ENCODE results near the gene AMPD3. TPM values are rescaled to one million over a fixed set of nuclear protein-coding genes. Genes with fewer than 3 reads are reported as not detected.

Gene AMPD3
- polyA plus RNA-seq, 1 experiment, result 11.1 TPM

DNA sequence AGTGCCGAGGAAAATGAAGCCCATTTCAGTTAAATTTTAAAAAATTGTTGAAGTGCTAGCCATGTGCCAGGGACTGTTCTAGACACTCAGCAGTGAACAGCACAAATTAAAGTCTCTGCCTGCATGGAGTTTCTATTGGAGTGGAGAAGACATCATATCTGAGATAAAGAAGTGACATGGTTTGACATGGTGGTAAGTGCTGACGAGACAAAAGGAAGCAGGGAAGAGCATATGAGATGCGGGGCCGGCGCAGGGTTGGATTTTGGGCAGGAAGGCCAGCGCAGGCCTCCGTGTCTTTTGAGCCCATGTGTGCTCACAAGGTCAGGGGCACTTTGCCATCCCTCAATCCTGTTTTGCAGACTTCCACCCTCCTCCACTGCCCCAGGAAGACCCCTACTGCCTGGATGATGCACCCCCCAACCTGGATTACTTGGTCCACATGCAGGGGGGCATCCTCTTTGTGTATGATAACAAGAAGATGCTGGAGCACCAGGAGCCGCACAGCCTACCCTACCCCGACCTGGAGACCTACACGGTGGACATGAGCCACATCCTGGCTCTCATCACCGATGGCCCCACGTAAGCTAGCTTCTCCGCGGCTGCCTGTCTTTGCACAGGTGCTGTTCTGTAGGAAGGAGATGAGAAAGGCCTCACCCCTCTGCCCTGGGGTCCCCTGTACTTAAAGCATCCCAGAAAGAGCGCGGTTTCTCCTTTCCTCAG, 29.6 kb downstream of the AMPD3 start:
- DNase-seq (ENCODE audit: low read depth), result no peak
- Histone ChIP-seq H3K4me3 (ENCODE audit: low read depth, low read length) (no peak overlapping the region), H3K27me3 (ENCODE audit: control insufficient read depth, insufficient read depth, low read length) (no peaks in the 10 kb centered on the region), H3K36me3 (ENCODE audit: control insufficient read depth, insufficient read depth, low read length) (peaks cover 6% of the 10 kb centered on the region; the same call in 1 of the 2 replicates)
- TF ChIP-seq, protein P1, sequence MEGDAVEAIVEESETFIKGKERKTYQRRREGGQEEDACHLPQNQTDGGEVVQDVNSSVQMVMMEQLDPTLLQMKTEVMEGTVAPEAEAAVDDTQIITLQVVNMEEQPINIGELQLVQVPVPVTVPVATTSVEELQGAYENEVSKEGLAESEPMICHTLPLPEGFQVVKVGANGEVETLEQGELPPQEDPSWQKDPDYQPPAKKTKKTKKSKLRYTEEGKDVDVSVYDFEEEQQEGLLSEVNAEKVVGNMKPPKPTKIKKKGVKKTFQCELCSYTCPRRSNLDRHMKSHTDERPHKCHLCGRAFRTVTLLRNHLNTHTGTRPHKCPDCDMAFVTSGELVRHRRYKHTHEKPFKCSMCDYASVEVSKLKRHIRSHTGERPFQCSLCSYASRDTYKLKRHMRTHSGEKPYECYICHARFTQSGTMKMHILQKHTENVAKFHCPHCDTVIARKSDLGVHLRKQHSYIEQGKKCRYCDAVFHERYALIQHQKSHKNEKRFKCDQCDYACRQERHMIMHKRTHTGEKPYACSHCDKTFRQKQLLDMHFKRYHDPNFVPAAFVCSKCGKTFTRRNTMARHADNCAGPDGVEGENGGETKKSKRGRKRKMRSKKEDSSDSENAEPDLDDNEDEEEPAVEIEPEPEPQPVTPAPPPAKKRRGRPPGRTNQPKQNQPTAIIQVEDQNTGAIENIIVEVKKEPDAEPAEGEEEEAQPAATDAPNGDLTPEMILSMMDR (IDR thresholded peaks at IDR 0.05; ENCODE audit: insufficient read depth, low read depth, low read length), result no peak
- ChIA-PET CTCF (no interaction called here), POLR2A (no interaction called here)

DNA sequence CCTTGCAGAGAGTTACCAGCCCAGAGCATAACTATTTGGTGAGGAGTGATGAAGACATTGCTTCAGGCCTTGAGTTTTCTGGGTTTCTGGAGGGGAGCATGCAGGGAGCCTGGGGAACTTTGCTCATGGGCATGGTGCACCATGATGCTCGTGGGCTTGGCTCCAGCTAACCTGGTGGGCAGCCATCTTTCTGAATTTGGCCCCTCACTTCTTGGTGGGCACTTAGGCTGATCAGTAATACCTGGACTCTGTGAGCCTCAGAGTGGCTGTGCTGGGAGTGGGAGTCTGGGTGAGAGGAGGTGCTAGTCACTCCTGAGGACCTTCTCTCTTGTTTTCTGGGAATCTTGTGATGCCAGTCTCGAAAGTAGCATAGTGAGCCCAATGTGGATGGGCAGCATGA, 30.6 kb downstream of the AMPD3 start:
- ChIA-PET CTCF (no interaction called here), POLR2A (no interaction called here)

DNA sequence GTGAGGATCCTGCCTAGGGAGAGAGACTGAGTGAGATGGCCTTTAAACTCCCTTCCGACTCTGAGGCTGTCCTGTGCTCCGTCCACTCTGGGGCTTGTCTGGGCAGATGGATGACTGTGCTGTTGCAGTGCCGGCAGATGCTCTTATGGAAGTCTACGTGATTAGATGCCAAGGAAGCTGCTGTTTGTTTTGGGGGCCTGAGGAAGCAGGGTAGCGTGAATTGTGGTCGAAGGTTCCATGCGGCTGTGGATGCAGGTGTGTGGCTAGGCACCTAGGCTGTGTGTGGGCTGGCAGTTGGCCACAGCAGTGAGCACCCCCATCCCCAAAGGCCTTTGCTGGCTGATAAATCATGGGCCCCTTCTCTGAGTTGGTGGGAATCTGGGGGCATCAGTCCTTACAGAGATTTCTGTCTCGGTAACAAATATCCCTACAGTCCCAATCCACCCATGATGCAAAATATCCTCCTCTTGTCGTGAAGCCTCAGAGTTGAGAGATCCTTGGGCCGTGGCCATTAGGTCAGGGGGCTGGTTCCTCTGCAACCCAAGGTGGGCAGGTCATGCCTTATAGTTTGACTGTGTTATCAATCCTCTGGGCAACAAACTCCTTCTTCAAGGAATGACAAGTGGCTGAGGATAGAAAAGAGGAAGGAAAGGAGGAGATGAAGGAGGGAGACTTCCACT, 31.2 kb downstream of the AMPD3 start:
- no peak for DNase-seq (ENCODE audit: low read depth)
- H3K27me3 ChIP-seq (ENCODE audit: control insufficient read depth, insufficient read depth, low read length), result no peaks in the 10 kb centered on the region
- ChIA-PET POLR2A (no interaction called here), CTCF (no interaction called here)
- peaks cover 6% of the 10 kb centered on the region; the same call in 1 of the 2 replicates for H3K36me3 ChIP-seq (ENCODE audit: control insufficient read depth, insufficient read depth, low read length)
- H3K4me3 ChIP-seq (ENCODE audit: low read depth, low read length), result no peak overlapping the region
- TF ChIP-seq, protein P1 (IDR thresholded peaks at IDR 0.05; ENCODE audit: insufficient read depth, low read depth, low read length), result no peak

More for the DNA sequence above, 30.6 kb downstream of the AMPD3 start:
- no peak for DNase-seq (ENCODE audit: low read depth)
- TF ChIP-seq, protein P1 (IDR thresholded peaks at IDR 0.05; ENCODE audit: insufficient read depth, low read depth, low read length), result no peak
- Histone ChIP-seq H3K4me3 (ENCODE audit: low read depth, low read length) (no peak overlapping the region), H3K36me3 (ENCODE audit: control insufficient read depth, insufficient read depth, low read length) (peaks cover 6% of the 10 kb centered on the region; the same call in 1 of the 2 replicates), H3K27me3 (ENCODE audit: control insufficient read depth, insufficient read depth, low read length) (no peaks in the 10 kb centered on the region)

DNA sequence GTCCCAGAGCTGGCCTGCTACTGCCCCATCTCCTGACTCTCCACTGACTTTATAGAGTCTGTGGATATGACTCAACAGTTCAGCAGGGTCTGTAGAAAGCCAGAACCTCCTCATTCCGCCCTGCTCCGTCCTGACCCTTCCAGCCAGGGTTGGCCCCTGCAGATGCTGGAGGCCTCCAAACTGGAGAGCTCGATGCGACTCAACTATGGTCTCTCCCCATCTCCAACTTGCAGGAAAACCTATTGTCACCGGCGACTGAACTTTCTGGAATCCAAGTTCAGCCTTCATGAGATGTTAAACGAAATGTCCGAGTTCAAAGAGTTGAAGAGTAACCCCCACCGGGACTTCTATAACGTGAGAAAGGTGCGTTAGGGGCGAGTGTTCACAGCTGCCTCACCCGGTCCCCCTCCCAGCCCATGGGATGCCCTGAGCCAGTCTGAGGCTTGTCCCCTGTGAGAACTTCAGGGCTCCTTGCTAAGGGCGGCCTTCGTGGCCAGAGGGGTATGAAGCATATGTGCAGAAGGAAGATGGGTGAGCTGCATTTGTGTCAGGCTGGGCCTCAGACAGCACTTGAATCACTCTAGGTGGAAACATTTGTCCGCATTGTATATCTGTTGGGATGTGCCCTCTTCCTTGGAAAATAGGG, 32.1 kb downstream of the AMPD3 start:
- DNase-seq (ENCODE audit: low read depth), result no peak
- ChIA-PET POLR2A (no interaction called here), CTCF (interaction anchor here (1.5 kb wide), 1 partner anchor 15 kb away, joined by 4 read pairs; no protein-coding TSS in a partner anchor)
- TF ChIP-seq, protein P1 (IDR thresholded peaks at IDR 0.05; ENCODE audit: insufficient read depth, low read depth, low read length), result no peak
- Histone ChIP-seq H3K36me3 (ENCODE audit: control insufficient read depth, insufficient read depth, low read length) (peaks cover 5% of the 10 kb centered on the region; the same call in 1 of the 2 replicates), H3K4me3 (ENCODE audit: low read depth, low read length) (no peak overlapping the region), H3K27me3 (ENCODE audit: control insufficient read depth, insufficient read depth, low read length) (no peaks in the 10 kb centered on the region)
